ENCODE data around the gene ABTB1. TPM values are rescaled to one million over a fixed set of nuclear protein-coding genes. Genes with fewer than 3 reads are reported as not detected.
A peak's percentile ranks its signal among the peaks of the same experiment; 100 is the strongest.

The ABTB1 gene
- total and polyA plus RNA-seq, 9 donors = 5.5 to 64.4 (median 26.7) TPM

- intact Hi-C loops (cut with DNase I) = no loop called here
- peak in 1 of 5 donors; percentile 4 for DNase-seq
- no peak overlapping the region for H3K27ac ChIP-seq
- no peak overlapping the region for H3K4me3 ChIP-seq
- TF ChIP-seq CTCF (IDR thresholded peaks at IDR 0.05) (no peak), POLR2A (IDR thresholded peaks at IDR 0.05) (no peak), EP300 (IDR thresholded peaks at IDR 0.05) (no peak)
- H3K36me3 ChIP-seq = no peaks in the 10 kb centered on the region
- 65 to 68% (median 65%) methylated on average over 3 of the region's 3 CpGs for WGBS, 3 donors
- no peaks in the 10 kb centered on the region for H3K9me3 ChIP-seq
- H3K4me1 ChIP-seq (ENCODE audit: insufficient read depth) = no peaks in the 10 kb centered on the region
- no peaks in the 10 kb centered on the region for H3K27me3 ChIP-seq
Observed at GRCh38 chr3:127718916-127719290, 46.2 kb downstream of the ABTB1 start.

- TF ChIP-seq POLR2A (IDR thresholded peaks at IDR 0.05) (no peak), CTCF (IDR thresholded peaks at IDR 0.05) (no peak), EP300 (IDR thresholded peaks at IDR 0.05) (no peak)
- WGBS, 3 donors = 86 to 97% (median 94%) methylated on average over 8 of the region's 8 CpGs
- DNase-seq = peak in 1 of 5 donors; percentile 2
- Histone ChIP-seq H3K36me3 (no peaks in the 10 kb centered on the region), H3K9me3 (no peaks in the 10 kb centered on the region), H3K27ac (no peak overlapping the region), H3K27me3 (no peaks in the 10 kb centered on the region), H3K4me3 (no peak overlapping the region), H3K4me1 (ENCODE audit: insufficient read depth) (no peaks in the 10 kb centered on the region)
- intact Hi-C loops (cut with DNase I) = no loop called here
Observed at GRCh38 chr3:127719369-127719768, 46.6 kb downstream of the ABTB1 start.

GRCh38 chr3:127720161-127720823 lies 47.5 kb downstream of the ABTB1 start:
- Histone ChIP-seq H3K27ac (no peak overlapping the region), H3K36me3 (no peaks in the 10 kb centered on the region), H3K27me3 (no peaks in the 10 kb centered on the region), H3K4me3 (no peak overlapping the region), H3K9me3 (no peaks in the 10 kb centered on the region), H3K4me1 (ENCODE audit: insufficient read depth) (no peaks in the 10 kb centered on the region)
- intact Hi-C loops (cut with DNase I) = no loop called here
- DNase-seq = no peak
- TF ChIP-seq CTCF (IDR thresholded peaks at IDR 0.05) (no peak), EP300 (IDR thresholded peaks at IDR 0.05) (no peak), POLR2A (IDR thresholded peaks at IDR 0.05) (no peak)
- 93 to 95% (median 94%) methylated on average over 15 of the region's 15 CpGs for WGBS, 3 donors

- Histone ChIP-seq H3K4me1 (ENCODE audit: insufficient read depth) (no peaks in the 10 kb centered on the region), H3K9me3 (no peaks in the 10 kb centered on the region), H3K36me3 (no peaks in the 10 kb centered on the region), H3K4me3 (no peak overlapping the region), H3K27ac (no peak overlapping the region), H3K27me3 (no peaks in the 10 kb centered on the region)
- WGBS, 3 donors = 85 to 90% (median 87%) methylated on average over 17 of the region's 17 CpGs
- no peak for DNase-seq
- intact Hi-C loops (cut with DNase I) = no loop called here
- TF ChIP-seq EP300 (IDR thresholded peaks at IDR 0.05) = no peak
Observed at GRCh38 chr3:127720985-127721935, 48.5 kb downstream of the ABTB1 start.

All from ovary (tissue), 9 donors.